Osteoblast (primary cell): ENCODE measurements around the gene GLT8D1. TPM values are rescaled to one million over a fixed set of nuclear protein-coding genes. Genes with fewer than 3 reads are reported as not detected.

ENCODE experiments used
- DNase-seq: peaks from one replicate; pipeline ENCODE4 v3.0.0; 2011; ENCODE audit warnings: low spot score, mixed read lengths; ENCODE audit not compliant: insufficient read length; ENCODE audit errors: missing footprints
- H2AFZ ChIP-seq: 2 replicates; pipeline ENCODE4 v1.6.0; 2011; ENCODE audit warnings: mild to moderate bottlenecking, low read length
- H3K27ac ChIP-seq: 2 replicates; pipeline ENCODE4 v1.5.1; 2011; ENCODE audit warnings: mild to moderate bottlenecking, low read depth, low read length, moderate library complexity
- H3K27me3 ChIP-seq: 2 replicates; pipeline ENCODE4 v1.6.0; 2012; ENCODE audit warnings: mild to moderate bottlenecking, control low read depth, inconsistent platforms, low read length, moderate library complexity; ENCODE audit not compliant: insufficient read depth
- H3K36me3 ChIP-seq: 2 replicates; pipeline ENCODE4 v1.5.1; 2011; ENCODE audit warnings: mild to moderate bottlenecking, low read length, control low read depth, moderate library complexity; ENCODE audit not compliant: insufficient read depth
- H3K4me1 ChIP-seq: 2 replicates; pipeline ENCODE4 v1.5.1; 2011; ENCODE audit warnings: mild to moderate bottlenecking, low read length, control low read depth, moderate library complexity; ENCODE audit not compliant: insufficient read depth
- H3K4me2 ChIP-seq: 2 replicates; pipeline ENCODE4 v1.6.0; 2011; ENCODE audit warnings: mild to moderate bottlenecking, low read length; ENCODE audit not compliant: insufficient read depth
- H3K4me3 ChIP-seq: fragments of 200-600 bp; sonication (generic); 3 replicates; pipeline ENCODE4 v1.5.1; 2012; ENCODE audit warnings: mild to moderate bottlenecking, low read length, inconsistent platforms; ENCODE audit not compliant: insufficient read depth
- H3K79me2 ChIP-seq: 2 replicates; pipeline ENCODE4 v1.6.0; 2012; ENCODE audit warnings: mild to moderate bottlenecking, low read length, control low read depth, inconsistent platforms; ENCODE audit not compliant: insufficient read depth
- H3K9me3 ChIP-seq: 2 replicates; pipeline ENCODE4 v1.5.1; 2011; ENCODE audit warnings: low read depth, low read length, control low read depth
- H4K20me1 ChIP-seq: 2 replicates; pipeline ENCODE4 v1.6.0; 2012; ENCODE audit warnings: mild to moderate bottlenecking, low read length, control low read depth; ENCODE audit not compliant: insufficient read depth
- total RNA-seq: library from RNA; depleted of rRNA; stranded (reverse); fragments of >200 nt; gene quantifications from 2 replicates; pipeline ENCODE4 v1.2.3, GENCODE V29; 2012
- TF ChIP-seq, protein P1 (sequence below): IDR thresholded peaks from 2 replicates; pipeline ENCODE4 v1.5.1; 2011; ENCODE audit warnings: mild to moderate bottlenecking, low read depth, low read length, moderate library complexity; ENCODE audit errors: extremely low read depth

Gene GLT8D1
- total RNA-seq, 1 donor, result 98.8 TPM

DNA sequence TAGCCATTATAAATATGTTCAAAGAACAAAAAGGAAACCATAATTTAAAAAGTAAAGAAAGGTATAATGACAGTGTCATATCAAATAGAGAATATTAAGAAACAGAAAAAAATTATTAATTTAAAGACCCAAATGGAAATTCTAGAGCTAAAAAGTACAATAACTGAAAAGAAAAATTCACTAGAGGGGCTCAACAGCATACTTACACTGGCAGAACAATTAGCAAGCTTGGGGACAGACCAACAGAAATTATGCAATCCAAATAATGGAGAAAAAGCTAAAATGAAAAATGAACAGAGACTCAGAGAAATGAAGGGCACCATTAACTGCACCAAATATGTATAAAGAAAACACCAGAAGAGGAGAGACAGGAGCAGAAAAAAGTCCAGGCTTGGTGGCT, 14.0 kb upstream of the GLT8D1 start:
- H3K27ac ChIP-seq, result no peak overlapping the region
- H3K4me2 ChIP-seq, result no peak overlapping the region
- H3K79me2 ChIP-seq, result no peaks in the 10 kb centered on the region
- no peaks in the 10 kb centered on the region for H3K27me3 ChIP-seq
- H3K36me3 ChIP-seq, result no peaks in the 10 kb centered on the region
- DNase-seq, result no peak
- H3K4me3 ChIP-seq, result no peak overlapping the region
- H3K9me3 ChIP-seq, result no peaks in the 10 kb centered on the region
- no peak overlapping the region for H2AFZ ChIP-seq
- TF ChIP-seq, protein P1, sequence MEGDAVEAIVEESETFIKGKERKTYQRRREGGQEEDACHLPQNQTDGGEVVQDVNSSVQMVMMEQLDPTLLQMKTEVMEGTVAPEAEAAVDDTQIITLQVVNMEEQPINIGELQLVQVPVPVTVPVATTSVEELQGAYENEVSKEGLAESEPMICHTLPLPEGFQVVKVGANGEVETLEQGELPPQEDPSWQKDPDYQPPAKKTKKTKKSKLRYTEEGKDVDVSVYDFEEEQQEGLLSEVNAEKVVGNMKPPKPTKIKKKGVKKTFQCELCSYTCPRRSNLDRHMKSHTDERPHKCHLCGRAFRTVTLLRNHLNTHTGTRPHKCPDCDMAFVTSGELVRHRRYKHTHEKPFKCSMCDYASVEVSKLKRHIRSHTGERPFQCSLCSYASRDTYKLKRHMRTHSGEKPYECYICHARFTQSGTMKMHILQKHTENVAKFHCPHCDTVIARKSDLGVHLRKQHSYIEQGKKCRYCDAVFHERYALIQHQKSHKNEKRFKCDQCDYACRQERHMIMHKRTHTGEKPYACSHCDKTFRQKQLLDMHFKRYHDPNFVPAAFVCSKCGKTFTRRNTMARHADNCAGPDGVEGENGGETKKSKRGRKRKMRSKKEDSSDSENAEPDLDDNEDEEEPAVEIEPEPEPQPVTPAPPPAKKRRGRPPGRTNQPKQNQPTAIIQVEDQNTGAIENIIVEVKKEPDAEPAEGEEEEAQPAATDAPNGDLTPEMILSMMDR, result no peak
- no peaks in the 10 kb centered on the region for H4K20me1 ChIP-seq
- no peaks in the 10 kb centered on the region for H3K4me1 ChIP-seq

DNA sequence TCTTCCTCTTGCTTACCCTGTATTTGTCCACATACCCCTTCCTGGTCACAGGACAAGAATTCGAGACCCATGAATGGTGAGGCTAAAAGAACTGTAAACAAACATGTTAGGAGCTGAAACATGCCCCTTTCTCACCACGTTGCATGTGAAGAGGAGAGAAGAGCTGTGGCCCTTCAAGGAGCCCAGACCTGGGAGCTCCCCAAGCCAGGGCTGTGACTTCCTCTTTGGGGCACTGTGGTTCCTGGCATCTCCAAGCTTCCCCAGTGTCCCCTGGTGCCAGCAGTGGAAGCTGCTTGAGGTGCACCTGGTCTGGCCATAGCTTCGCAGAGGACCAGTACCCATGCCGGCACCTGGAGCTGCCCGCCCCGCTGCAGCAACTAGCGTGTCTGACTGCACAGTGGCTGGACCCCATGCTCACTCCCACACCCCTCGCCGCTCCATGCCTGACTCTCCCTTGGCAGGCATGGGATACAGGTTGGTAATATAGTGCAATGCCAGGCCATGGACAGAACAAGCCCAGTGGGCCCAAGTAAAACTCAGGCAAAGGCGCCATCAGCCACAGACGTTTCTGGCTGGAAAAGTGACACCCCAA, 10.2 kb upstream of the GLT8D1 start:
- TF ChIP-seq, protein P1, result no peak
- Histone ChIP-seq H3K4me3 (no peak overlapping the region), H3K4me2 (no peak overlapping the region), H3K79me2 (no peaks in the 10 kb centered on the region), H2AFZ (no peak overlapping the region), H4K20me1 (no peaks in the 10 kb centered on the region), H3K4me1 (no peaks in the 10 kb centered on the region), H3K27ac (no peak overlapping the region), H3K9me3 (no peaks in the 10 kb centered on the region), H3K27me3 (no peaks in the 10 kb centered on the region), H3K36me3 (no peaks in the 10 kb centered on the region)
- no peak for DNase-seq

DNA sequence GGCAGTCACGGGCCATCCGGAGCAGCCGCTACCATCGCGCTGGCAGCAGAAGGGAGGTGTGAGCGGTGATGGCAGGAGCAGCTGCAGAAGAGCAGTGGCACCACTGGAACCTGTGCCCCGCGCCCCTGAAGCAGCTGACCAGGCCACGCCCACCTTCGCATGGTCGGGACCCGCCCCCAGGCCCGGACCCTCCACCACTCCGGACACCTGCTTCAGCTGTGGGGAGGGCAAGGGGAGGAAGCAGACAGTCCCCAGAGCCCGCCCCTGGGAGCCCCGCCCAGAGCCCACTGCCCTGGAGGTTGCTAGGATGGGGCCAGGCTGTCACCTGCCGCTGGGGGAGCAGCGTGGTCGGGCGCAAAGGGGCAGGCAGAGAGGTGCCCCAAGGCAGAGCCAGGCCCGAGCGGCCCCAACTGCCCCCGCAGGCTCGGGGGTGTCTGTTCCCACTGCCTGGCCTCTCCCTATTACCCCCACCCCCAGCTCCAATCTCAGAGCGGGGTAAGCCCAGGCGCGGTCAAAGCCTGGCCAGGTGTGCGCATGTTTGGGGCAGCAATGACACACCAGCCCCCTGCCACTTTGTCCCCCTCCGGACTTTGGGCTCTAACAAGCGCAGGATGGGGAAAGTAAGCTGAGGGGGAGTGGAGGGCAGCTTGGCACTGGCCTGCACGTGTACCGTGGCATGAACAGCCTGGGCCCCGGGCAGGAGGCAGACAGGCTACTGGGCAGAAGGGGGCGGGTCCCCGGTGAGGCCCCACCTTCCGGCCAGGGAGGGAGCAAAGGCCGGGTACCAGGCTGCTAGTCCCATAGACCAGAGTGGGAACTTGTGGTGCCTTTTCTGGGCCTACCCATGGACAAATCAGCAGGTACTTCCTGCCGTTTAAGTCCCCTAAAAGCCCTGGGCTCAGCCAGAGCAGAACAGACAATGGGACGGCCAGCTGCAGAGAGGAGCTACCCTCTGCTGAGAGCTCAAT, 9.0 kb upstream of the GLT8D1 start:
- Histone ChIP-seq H3K4me3 (no peak overlapping the region), H3K36me3 (no peaks in the 10 kb centered on the region), H3K27ac (no peak overlapping the region), H4K20me1 (no peaks in the 10 kb centered on the region), H3K79me2 (no peaks in the 10 kb centered on the region), H3K9me3 (no peaks in the 10 kb centered on the region), H3K4me1 (no peaks in the 10 kb centered on the region), H2AFZ (no peak overlapping the region), H3K4me2 (no peak overlapping the region), H3K27me3 (no peaks in the 10 kb centered on the region)
- TF ChIP-seq, protein P1, result no peak
- no peak for DNase-seq
